Measurements from ENCODE around the gene CCR6. TPM values are rescaled to one million over a fixed set of nuclear protein-coding genes. Genes with fewer than 3 reads are reported as not detected.

CCR6 gene
- total and polyA plus RNA-seq, 10 donors, result 15.5 to 37.0 (median 19.8) TPM

GRCh38 chr6:167102318-167102717 lies 20.6 kb upstream of the CCR6 start:
- DNase-seq, result no peak
- Histone ChIP-seq H3K27ac (peak overlapping the region in 4 of 8 donors; percentile 69 to 83 (median 76)), H3K9me3 (no peaks in the 10 kb centered on the region), H3K27me3 (replicated peaks in 1 of 7) (no peaks in the 10 kb centered on the region), H3K36me3 (no peaks in the 10 kb centered on the region), H3K4me3 (no peak overlapping the region), H3K4me1 (peaks cover 15 to 69% (median 45%) of the 10 kb centered on the region in 6 donors)
- intact Hi-C loops (cut with DNase I; ENCODE audit: low total_unique reads), result no loop called here
- 64 to 92% (median 69%) methylated on average over 4 of the region's 4 CpGs for WGBS, 5 donors
- TF ChIP-seq POLR2AphosphoS5 (IDR thresholded peaks at IDR 0.05) (no peak), CTCF (IDR thresholded peaks at IDR 0.05 in 8 of 11, conservative IDR thresholded peaks at IDR 0.05 in 3 of 11) (no peak), POLR2A (IDR thresholded peaks at IDR 0.05) (no peak)

GRCh38 chr6:167103041-167103891 lies 19.6 kb upstream of the CCR6 start:
- Histone ChIP-seq H3K4me1 (peaks cover 12 to 60% (median 36%) of the 10 kb centered on the region in 6 donors), H3K36me3 (no peaks in the 10 kb centered on the region), H3K4me3 (no peak overlapping the region), H3K27ac (peak overlapping the region; percentile 13 to 83 (median 50)), H3K9me3 (no peaks in the 10 kb centered on the region), H3K27me3 (replicated peaks in 1 of 7) (no peaks in the 10 kb centered on the region)
- DNase-seq, result peak; percentile 85
- TF ChIP-seq POLR2AphosphoS5 (IDR thresholded peaks at IDR 0.05) (peak in 2 of 3 donors; percentile 36 to 69), CTCF (IDR thresholded peaks at IDR 0.05 in 8 of 11, conservative IDR thresholded peaks at IDR 0.05 in 3 of 11) (no peak), POLR2A (IDR thresholded peaks at IDR 0.05) (peak in 1 of 3 donors; percentile 35)
- intact Hi-C loops (cut with DNase I; ENCODE audit: low total_unique reads), result no loop called here
- 52 to 61% (median 53%) methylated on average over 10 to 11 of the region's 11 CpGs for WGBS, 5 donors

GRCh38 chr6:167104388-167104787 lies 18.5 kb upstream of the CCR6 start:
- TF ChIP-seq POLR2A (IDR thresholded peaks at IDR 0.05), result no peak
- TF ChIP-seq POLR2AphosphoS5 (IDR thresholded peaks at IDR 0.05), result no peak
- no peak for TF ChIP-seq CTCF (IDR thresholded peaks at IDR 0.05 in 8 of 11, conservative IDR thresholded peaks at IDR 0.05 in 3 of 11)

GRCh38 chr6:167105060-167105459 lies 17.8 kb upstream of the CCR6 start:
- 92 to 97% (median 94%) methylated on average over 6 of the region's 6 CpGs for WGBS, 5 donors
- intact Hi-C loops (cut with DNase I; ENCODE audit: low total_unique reads), result no loop called here

More at GRCh38 chr6:167104388-167104787, 18.5 kb upstream of the CCR6 start:
- 89 to 98% (median 92%) methylated on average over 2 to 3 of the region's 3 CpGs for WGBS, 5 donors
- no peaks in the 10 kb centered on the region for H3K27me3 ChIP-seq (replicated peaks in 1 of 7)
- DNase-seq, result peak; percentile 56
- peaks cover 8 to 58% (median 25%) of the 10 kb centered on the region in 6 donors for H3K4me1 ChIP-seq
- no peaks in the 10 kb centered on the region for H3K36me3 ChIP-seq
- no peaks in the 10 kb centered on the region for H3K9me3 ChIP-seq
- intact Hi-C loops (cut with DNase I; ENCODE audit: low total_unique reads), result no loop called here
- peak overlapping the region in 4 of 8 donors; percentile 22 to 83 (median 71) for H3K27ac ChIP-seq
- no peak overlapping the region for H3K4me3 ChIP-seq

More at GRCh38 chr6:167105060-167105459, 17.8 kb upstream of the CCR6 start:
- Histone ChIP-seq H3K9me3 (no peaks in the 10 kb centered on the region), H3K27ac (peak overlapping the region in 1 of 8 donors; percentile 83), H3K4me3 (no peak overlapping the region), H3K4me1 (peaks cover 8 to 58% (median 26%) of the 10 kb centered on the region in 6 donors), H3K27me3 (replicated peaks in 1 of 7) (no peaks in the 10 kb centered on the region), H3K36me3 (no peaks in the 10 kb centered on the region)
- TF ChIP-seq POLR2AphosphoS5 (IDR thresholded peaks at IDR 0.05) (no peak), POLR2A (IDR thresholded peaks at IDR 0.05) (no peak), CTCF (IDR thresholded peaks at IDR 0.05 in 8 of 11, conservative IDR thresholded peaks at IDR 0.05 in 3 of 11) (no peak)
- DNase-seq, result peak; percentile 61

Data from spleen (tissue), 11 donors.